ENCODE measurements around the gene NTM.

NTM gene

DNA sequence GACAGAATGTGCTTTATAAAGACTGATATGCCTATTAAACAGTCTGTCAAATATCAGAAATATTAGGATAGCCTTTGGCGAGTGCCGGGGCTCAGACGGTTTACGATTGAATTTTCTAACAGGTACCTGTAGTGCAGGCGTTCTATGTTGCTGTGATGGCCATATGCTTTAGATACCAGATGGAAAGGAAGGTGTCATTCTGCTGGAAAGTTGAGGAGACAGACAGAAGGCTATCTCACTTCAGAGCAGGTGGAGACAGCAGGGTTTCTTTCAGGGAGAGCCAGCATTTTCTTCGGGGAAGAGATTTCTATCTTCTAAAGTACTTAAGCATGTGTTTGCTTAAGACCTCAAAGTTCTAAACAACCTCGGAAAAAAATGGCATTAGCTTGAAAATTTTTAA is 415.4 kb downstream of the NTM start:
- Histone ChIP-seq H2BK120ac (ENCODE audit: low read depth, low read length) (no peak overlapping the region), H2AFZ (ENCODE audit: low read length) (no peak overlapping the region), H3K9ac (ENCODE audit: low read depth, low read length, poor library complexity) (no peak overlapping the region), H3K4ac (ENCODE audit: low read length) (no peak overlapping the region), H4K8ac (ENCODE audit: low read depth, low read length) (no peak overlapping the region), H3K27me3 (ENCODE audit: control insufficient read depth in 3 of 3, insufficient read depth in 3 of 3, low read depth in 1 of 3, low read length in 3 of 3) (no peaks in the 10 kb centered on the region), H3K79me1 (ENCODE audit: low read depth, low read length) (no peaks in the 10 kb centered on the region), H3K36me3 (replicated peaks in 1 of 2; ENCODE audit: control insufficient read depth in 2 of 2, insufficient read depth in 2 of 2, low read length in 2 of 2) (no peaks in the 10 kb centered on the region), H2AK5ac (ENCODE audit: low read depth, low read length) (no peak overlapping the region), H2BK5ac (ENCODE audit: low read length) (no peak overlapping the region), H4K91ac (ENCODE audit: low read depth, low read length, poor library complexity) (no peak overlapping the region), H2BK15ac (ENCODE audit: low read length) (no peak overlapping the region), H3K14ac (ENCODE audit: low read length) (no peak overlapping the region), H3K27ac (replicated peaks; ENCODE audit: low read length) (no peak overlapping the region), H3K4me3 (ENCODE audit: low read length in 2 of 2) (no peak overlapping the region), H3K4me1 (ENCODE audit: control insufficient read depth in 2 of 2, insufficient read depth in 1 of 2, low read depth in 1 of 2, low read length in 2 of 2) (no peaks in the 10 kb centered on the region), H3K9me3 (replicated peaks in 1 of 2; ENCODE audit: control insufficient read depth in 2 of 2, insufficient read depth in 1 of 2, low read depth in 1 of 2, low read length in 2 of 2) (no peaks in the 10 kb centered on the region), H3K18ac (ENCODE audit: low read length) (no peak overlapping the region), H2BK12ac (ENCODE audit: low read length) (no peak overlapping the region), H3K23ac (ENCODE audit: low read depth, low read length, poor library complexity) (no peak overlapping the region), H3K4me2 (ENCODE audit: insufficient read depth, low read length, poor library complexity, severe bottlenecking) (no peak overlapping the region)
- no peak for DNase-seq (ENCODE audit: low spot score)
- no CpG with 5 or more reads among the region's 7 CpGs for WGBS, 2 donors (ENCODE audit: extremely low coverage in 2 of 2, insufficient read length in 2 of 2, insufficient replicate concordance in 1 of 2)

DNA sequence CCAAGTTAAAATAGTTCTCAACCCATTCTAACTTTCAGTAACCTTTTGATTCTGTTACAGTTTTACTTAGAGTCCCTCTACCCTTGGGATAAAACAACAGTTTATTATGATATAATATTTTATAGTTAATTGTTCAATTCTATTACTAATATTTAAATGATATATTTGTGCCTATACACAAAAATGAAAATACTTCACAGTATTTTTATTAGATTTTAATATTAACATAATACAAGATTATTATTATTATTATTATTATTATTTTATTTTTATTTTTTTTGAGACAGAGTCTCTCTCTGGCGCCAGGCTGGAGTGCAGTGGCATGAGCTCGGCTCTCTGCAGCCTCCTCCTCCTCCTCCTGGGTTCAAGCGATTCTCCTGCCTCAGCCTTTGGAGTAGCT is 416.7 kb downstream of the NTM start:
- Histone ChIP-seq H3K79me1 (ENCODE audit: low read depth, low read length) (no peaks in the 10 kb centered on the region), H4K91ac (ENCODE audit: low read depth, low read length, poor library complexity) (no peak overlapping the region), H3K4me2 (ENCODE audit: insufficient read depth, low read length, poor library complexity, severe bottlenecking) (no peak overlapping the region), H2AFZ (ENCODE audit: low read length) (no peak overlapping the region), H2BK5ac (ENCODE audit: low read length) (no peak overlapping the region), H2BK120ac (ENCODE audit: low read depth, low read length) (no peak overlapping the region), H3K4me1 (ENCODE audit: control insufficient read depth in 2 of 2, insufficient read depth in 1 of 2, low read depth in 1 of 2, low read length in 2 of 2) (no peaks in the 10 kb centered on the region), H3K27ac (replicated peaks; ENCODE audit: low read length) (no peak overlapping the region), H3K9me3 (replicated peaks in 1 of 2; ENCODE audit: control insufficient read depth in 2 of 2, insufficient read depth in 1 of 2, low read depth in 1 of 2, low read length in 2 of 2) (no peaks in the 10 kb centered on the region), H2AK5ac (ENCODE audit: low read depth, low read length) (no peak overlapping the region), H3K36me3 (replicated peaks in 1 of 2; ENCODE audit: control insufficient read depth in 2 of 2, insufficient read depth in 2 of 2, low read length in 2 of 2) (no peaks in the 10 kb centered on the region), H3K27me3 (ENCODE audit: control insufficient read depth in 3 of 3, insufficient read depth in 3 of 3, low read depth in 1 of 3, low read length in 3 of 3) (no peaks in the 10 kb centered on the region), H4K8ac (ENCODE audit: low read depth, low read length) (no peak overlapping the region), H2BK12ac (ENCODE audit: low read length) (no peak overlapping the region), H3K18ac (ENCODE audit: low read length) (no peak overlapping the region), H3K14ac (ENCODE audit: low read length) (no peak overlapping the region), H3K4me3 (ENCODE audit: low read length in 2 of 2) (no peak overlapping the region), H3K4ac (ENCODE audit: low read length) (no peak overlapping the region), H3K9ac (ENCODE audit: low read depth, low read length, poor library complexity) (no peak overlapping the region), H3K23ac (ENCODE audit: low read depth, low read length, poor library complexity) (no peak overlapping the region), H2BK15ac (ENCODE audit: low read length) (no peak overlapping the region)
- no CpG with 5 or more reads among the region's 3 CpGs for WGBS, 2 donors (ENCODE audit: extremely low coverage in 2 of 2, insufficient read length in 2 of 2, insufficient replicate concordance in 1 of 2)
- no peak for DNase-seq (ENCODE audit: low spot score)

DNA sequence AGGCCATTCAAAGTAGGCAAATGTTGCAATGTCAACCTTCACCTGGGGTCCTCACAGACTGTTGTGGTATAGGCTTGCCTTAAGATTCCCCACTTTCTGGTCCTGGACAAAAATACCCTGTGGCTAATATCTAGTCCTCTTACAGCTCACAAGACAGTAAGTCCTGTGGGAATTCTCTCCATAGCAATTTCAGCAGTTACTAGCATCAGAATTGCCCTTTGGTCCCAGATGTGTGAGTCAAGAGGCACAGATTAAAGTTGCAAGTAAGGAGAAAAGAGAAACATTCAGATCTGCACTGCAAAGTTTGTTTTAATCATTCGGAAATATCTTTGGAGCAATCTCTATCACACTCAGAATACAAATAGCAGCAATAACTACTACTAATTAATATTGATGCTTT is 420.2 kb downstream of the NTM start:
- no peak overlapping the region for H3K27ac ChIP-seq (replicated peaks; ENCODE audit: low read length)
- no peaks in the 10 kb centered on the region for H3K4me1 ChIP-seq (ENCODE audit: control insufficient read depth in 2 of 2, insufficient read depth in 1 of 2, low read depth in 1 of 2, low read length in 2 of 2)
- H3K23ac ChIP-seq (ENCODE audit: low read depth, low read length, poor library complexity): no peak overlapping the region
- H3K4me3 ChIP-seq (ENCODE audit: low read length in 2 of 2): no peak overlapping the region
- H2BK5ac ChIP-seq (ENCODE audit: low read length): no peak overlapping the region
- no peaks in the 10 kb centered on the region for H3K79me1 ChIP-seq (ENCODE audit: low read depth, low read length)
- H2BK15ac ChIP-seq (ENCODE audit: low read length): no peak overlapping the region
- no peak overlapping the region for H4K8ac ChIP-seq (ENCODE audit: low read depth, low read length)
- DNase-seq (ENCODE audit: low spot score): no peak
- H2AK5ac ChIP-seq (ENCODE audit: low read depth, low read length): no peak overlapping the region
- H3K18ac ChIP-seq (ENCODE audit: low read length): no peak overlapping the region
- no peaks in the 10 kb centered on the region for H3K9me3 ChIP-seq (replicated peaks in 1 of 2; ENCODE audit: control insufficient read depth in 2 of 2, insufficient read depth in 1 of 2, low read depth in 1 of 2, low read length in 2 of 2)
- no peak overlapping the region for H3K4ac ChIP-seq (ENCODE audit: low read length)
- no CpG with 5 or more reads among the region's 1 CpG for WGBS, 2 donors (ENCODE audit: extremely low coverage in 2 of 2, insufficient read length in 2 of 2, insufficient replicate concordance in 1 of 2)
- no peak overlapping the region for H2BK12ac ChIP-seq (ENCODE audit: low read length)
- H3K14ac ChIP-seq (ENCODE audit: low read length): no peak overlapping the region
- no peak overlapping the region for H2BK120ac ChIP-seq (ENCODE audit: low read depth, low read length)
- H3K9ac ChIP-seq (ENCODE audit: low read depth, low read length, poor library complexity): no peak overlapping the region
- no peaks in the 10 kb centered on the region for H3K36me3 ChIP-seq (replicated peaks in 1 of 2; ENCODE audit: control insufficient read depth in 2 of 2, insufficient read depth in 2 of 2, low read length in 2 of 2)
- H4K91ac ChIP-seq (ENCODE audit: low read depth, low read length, poor library complexity): no peak overlapping the region
- H3K27me3 ChIP-seq (ENCODE audit: control insufficient read depth in 3 of 3, insufficient read depth in 3 of 3, low read depth in 1 of 3, low read length in 3 of 3): no peaks in the 10 kb centered on the region
- H3K4me2 ChIP-seq (ENCODE audit: insufficient read depth, low read length, poor library complexity, severe bottlenecking): no peak overlapping the region
- no peak overlapping the region for H2AFZ ChIP-seq (ENCODE audit: low read length)

DNA sequence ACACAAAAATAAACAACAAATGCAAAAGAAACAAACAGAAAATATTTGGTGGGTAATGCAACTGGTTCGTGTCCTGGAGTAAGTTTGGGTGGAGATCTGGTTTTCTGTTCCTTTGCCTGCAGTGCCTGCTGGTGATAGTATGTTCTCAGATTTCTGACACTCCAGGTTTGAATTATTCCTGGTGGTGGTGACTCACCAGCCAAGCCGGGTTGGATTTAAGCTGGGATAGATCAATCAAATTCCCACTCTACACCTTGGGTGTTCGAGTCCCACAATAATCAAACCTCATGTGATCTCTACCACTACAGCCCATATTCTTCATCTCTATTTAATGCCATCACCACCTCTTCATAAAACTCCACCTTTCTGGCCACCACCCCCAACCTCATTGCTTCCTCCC is 421.8 kb downstream of the NTM start:
- H3K9me3 ChIP-seq (replicated peaks in 1 of 2; ENCODE audit: control insufficient read depth in 2 of 2, insufficient read depth in 1 of 2, low read depth in 1 of 2, low read length in 2 of 2): no peaks in the 10 kb centered on the region
- H2AFZ ChIP-seq (ENCODE audit: low read length): no peak overlapping the region
- H2BK5ac ChIP-seq (ENCODE audit: low read length): no peak overlapping the region
- no peak overlapping the region for H2BK120ac ChIP-seq (ENCODE audit: low read depth, low read length)
- H3K14ac ChIP-seq (ENCODE audit: low read length): no peak overlapping the region
- no peak for DNase-seq (ENCODE audit: low spot score)
- no peak overlapping the region for H3K23ac ChIP-seq (ENCODE audit: low read depth, low read length, poor library complexity)
- H4K91ac ChIP-seq (ENCODE audit: low read depth, low read length, poor library complexity): no peak overlapping the region
- no CpG with 5 or more reads among the region's 3 CpGs for WGBS, 2 donors (ENCODE audit: extremely low coverage in 2 of 2, insufficient read length in 2 of 2, insufficient replicate concordance in 1 of 2)
- H3K18ac ChIP-seq (ENCODE audit: low read length): no peak overlapping the region
- H3K4ac ChIP-seq (ENCODE audit: low read length): no peak overlapping the region
- no peaks in the 10 kb centered on the region for H3K27me3 ChIP-seq (ENCODE audit: control insufficient read depth in 3 of 3, insufficient read depth in 3 of 3, low read depth in 1 of 3, low read length in 3 of 3)
- no peak overlapping the region for H4K8ac ChIP-seq (ENCODE audit: low read depth, low read length)
- no peak overlapping the region for H3K4me3 ChIP-seq (ENCODE audit: low read length in 2 of 2)
- no peaks in the 10 kb centered on the region for H3K36me3 ChIP-seq (replicated peaks in 1 of 2; ENCODE audit: control insufficient read depth in 2 of 2, insufficient read depth in 2 of 2, low read length in 2 of 2)
- no peak overlapping the region for H3K27ac ChIP-seq (replicated peaks; ENCODE audit: low read length)
- H2BK12ac ChIP-seq (ENCODE audit: low read length): no peak overlapping the region
- H3K9ac ChIP-seq (ENCODE audit: low read depth, low read length, poor library complexity): no peak overlapping the region
- H2BK15ac ChIP-seq (ENCODE audit: low read length): no peak overlapping the region
- H3K4me2 ChIP-seq (ENCODE audit: insufficient read depth, low read length, poor library complexity, severe bottlenecking): no peak overlapping the region
- no peaks in the 10 kb centered on the region for H3K79me1 ChIP-seq (ENCODE audit: low read depth, low read length)
- no peak overlapping the region for H2AK5ac ChIP-seq (ENCODE audit: low read depth, low read length)
- H3K4me1 ChIP-seq (ENCODE audit: control insufficient read depth in 2 of 2, insufficient read depth in 1 of 2, low read depth in 1 of 2, low read length in 2 of 2): no peaks in the 10 kb centered on the region

Data from neuronal stem cell (in vitro differentiated cells).